SK-N-MC (cell line): ENCODE data around the gene ANKS1B.
A peak's percentile ranks its signal among the peaks of the same experiment; 100 is the strongest.

ENCODE experiments used
- DNase-seq: peaks from one replicate; pipeline ENCODE4 v3.0.0-alpha.2; 2011; ENCODE audit warnings: low read depth, low spot score
- H3K27ac ChIP-seq: fragments of 200-600 bp; sonication (generic); 2 replicates; pipeline ENCODE4 v1.5.1; 2016; ENCODE audit warnings: mixed run types
- H3K36me3 ChIP-seq: fragments of 200-600 bp; sonication (generic); 2 replicates; pipeline ENCODE4 v1.6.1; 2017; ENCODE audit warnings: antibody characterized with exemption, low read length, mixed read lengths; ENCODE audit not compliant: insufficient read depth
- H3K4me3 ChIP-seq: fragments of 200-600 bp; sonication (generic); 2 replicates; pipeline ENCODE4 v1.5.1; 2016
- H3K9ac ChIP-seq: fragments of 200-600 bp; sonication (generic); 2 replicates; pipeline ENCODE4 v1.8.0; 2017; ENCODE audit warnings: mixed run types, mixed read lengths; ENCODE audit not compliant: insufficient read length
- H3K9me3 ChIP-seq: fragments of 200-600 bp; sonication (generic); 2 replicates; pipeline ENCODE4 v1.6.1; 2017; ENCODE audit warnings: low read depth, mild to moderate bottlenecking, antibody characterized with exemption, low read length, moderate library complexity, mixed read lengths
- EZH2 ChIP-seq: fragments of 200-600 bp; sonication (generic); IDR thresholded peaks from one replicate; pipeline ENCODE4 v1.6.1; 2017; ENCODE audit warnings: antibody characterized with exemption
- FOXP2 ChIP-seq: optimal IDR thresholded peaks from 2 replicates; pipeline ENCODE3; 2011; ENCODE audit warnings: mild to moderate bottlenecking, moderate library complexity; ENCODE audit not compliant: insufficient read depth; ENCODE audit errors: extremely low read length, control extremely low read depth
- POLR2AphosphoS5 ChIP-seq: IDR thresholded peaks from 2 replicates; pipeline ENCODE4 v1.6.1; 2012; ENCODE audit warnings: mild to moderate bottlenecking, low read depth, low read length, borderline replicate concordance

ANKS1B gene

GRCh38 chr12:99700032-99700431, 284.7 kb downstream of the ANKS1B start:
- Histone ChIP-seq H3K27ac (no peak overlapping the region), H3K9me3 (no peaks in the 10 kb centered on the region), H3K4me3 (no peak overlapping the region), H3K9ac (no peak overlapping the region), H3K36me3 (no peaks in the 10 kb centered on the region)
- TF ChIP-seq POLR2AphosphoS5 (no peak), FOXP2 (no peak), EZH2 (no peak)
- no peak for DNase-seq

GRCh38 chr12:99695050-99695449, 289.7 kb downstream of the ANKS1B start:
- TF ChIP-seq EZH2 (no peak), POLR2AphosphoS5 (no peak), FOXP2 (no peak)
- DNase-seq, result no peak
- no peak overlapping the region for H3K9ac ChIP-seq
- no peaks in the 10 kb centered on the region for H3K9me3 ChIP-seq
- no peak overlapping the region for H3K4me3 ChIP-seq
- H3K36me3 ChIP-seq, result no peaks in the 10 kb centered on the region
- no peak overlapping the region for H3K27ac ChIP-seq

- no peak for DNase-seq
- Histone ChIP-seq H3K36me3 (no peaks in the 10 kb centered on the region), H3K9ac (no peak overlapping the region), H3K9me3 (no peaks in the 10 kb centered on the region), H3K27ac (no peak overlapping the region), H3K4me3 (no peak overlapping the region)
- TF ChIP-seq FOXP2, result no peak
- TF ChIP-seq POLR2AphosphoS5, result no peak
- no peak for TF ChIP-seq EZH2
These were observed 298.6 kb downstream of the ANKS1B start for GRCh38 chr12:99686142-99686541.

- H3K4me3 ChIP-seq, result no peak overlapping the region
- TF ChIP-seq POLR2AphosphoS5, result no peak
- TF ChIP-seq FOXP2, result no peak
- TF ChIP-seq EZH2, result no peak
- H3K9ac ChIP-seq, result no peak overlapping the region
- H3K36me3 ChIP-seq, result no peaks in the 10 kb centered on the region
- H3K9me3 ChIP-seq, result no peaks in the 10 kb centered on the region
- no peak for DNase-seq
- no peak overlapping the region for H3K27ac ChIP-seq
These were observed 304.5 kb downstream of the ANKS1B start for GRCh38 chr12:99680276-99680675.

GRCh38 chr12:99670635-99671034, 314.1 kb downstream of the ANKS1B start:
- no peak overlapping the region for H3K27ac ChIP-seq
- TF ChIP-seq FOXP2, result no peak
- no peak for TF ChIP-seq POLR2AphosphoS5
- TF ChIP-seq EZH2, result no peak
- no peak overlapping the region for H3K4me3 ChIP-seq
- DNase-seq, result no peak
- H3K9me3 ChIP-seq, result no peaks in the 10 kb centered on the region
- H3K9ac ChIP-seq, result no peak overlapping the region
- no peaks in the 10 kb centered on the region for H3K36me3 ChIP-seq

- H3K36me3 ChIP-seq, result no peaks in the 10 kb centered on the region
- peak; percentile 5 for DNase-seq
- H3K4me3 ChIP-seq, result no peak overlapping the region
- H3K9ac ChIP-seq, result no peak overlapping the region
- H3K9me3 ChIP-seq, result no peaks in the 10 kb centered on the region
- no peak overlapping the region for H3K27ac ChIP-seq
- TF ChIP-seq POLR2AphosphoS5 (no peak), FOXP2 (no peak), EZH2 (no peak)
These were observed 325.9 kb downstream of the ANKS1B start for GRCh38 chr12:99658671-99659349.

- TF ChIP-seq FOXP2 (no peak), EZH2 (no peak), POLR2AphosphoS5 (no peak)
- H3K27ac ChIP-seq, result no peak overlapping the region
- H3K4me3 ChIP-seq, result no peak overlapping the region
- no peaks in the 10 kb centered on the region for H3K36me3 ChIP-seq
- H3K9ac ChIP-seq, result no peak overlapping the region
- DNase-seq, result no peak
- no peaks in the 10 kb centered on the region for H3K9me3 ChIP-seq
These were observed 335.2 kb downstream of the ANKS1B start for GRCh38 chr12:99649551-99649950.

- DNase-seq, result no peak
These were observed 336.6 kb downstream of the ANKS1B start for GRCh38 chr12:99648183-99648582.

GRCh38 chr12:99647453-99647852, 337.3 kb downstream of the ANKS1B start, which contains the start of gene GARIN6:
Gene GARIN6 (plus strand): TSS chr12:99647753. CDS start chr12:99648175, 422 bp downstream.
- no peak for DNase-seq
- H3K36me3 ChIP-seq, result no peaks in the 10 kb centered on the region
- no peak for TF ChIP-seq POLR2AphosphoS5
- no peak for TF ChIP-seq FOXP2
- TF ChIP-seq EZH2, result no peak
- no peak within 1 kb of the TSS for H3K4me3 ChIP-seq
- H3K9ac ChIP-seq, result no peak within 1 kb of the TSS
- no peak within 1 kb of the TSS for H3K27ac ChIP-seq
- H3K9me3 ChIP-seq, result no peaks in the 10 kb centered on the region

More at GRCh38 chr12:99648183-99648582, 336.6 kb downstream of the ANKS1B start:
- TF ChIP-seq POLR2AphosphoS5, result no peak
- TF ChIP-seq EZH2, result no peak
- no peak for TF ChIP-seq FOXP2
- Histone ChIP-seq H3K9me3 (no peaks in the 10 kb centered on the region), H3K9ac (no peak overlapping the region), H3K36me3 (no peaks in the 10 kb centered on the region), H3K4me3 (no peak overlapping the region), H3K27ac (no peak overlapping the region)

- TF ChIP-seq FOXP2 (no peak), POLR2AphosphoS5 (no peak), EZH2 (no peak)
- DNase-seq, result no peak
- no peak overlapping the region for H3K9ac ChIP-seq
- H3K36me3 ChIP-seq, result no peaks in the 10 kb centered on the region
- no peaks in the 10 kb centered on the region for H3K9me3 ChIP-seq
- no peak overlapping the region for H3K4me3 ChIP-seq
- H3K27ac ChIP-seq, result no peak overlapping the region
These were observed 340.1 kb downstream of the ANKS1B start for GRCh38 chr12:99644629-99645028.
